Keratinocyte (primary cell): ENCODE results near the gene NKIRAS1. TPM values are rescaled to one million over a fixed set of nuclear protein-coding genes. Genes with fewer than 3 reads are reported as not detected.

Experiments used
- DNase-seq: peaks from one replicate; pipeline ENCODE4 v3.0.0-alpha.2; 2011; ENCODE audit warnings: low read depth, missing footprints, low spot score
- FAIRE-seq: peaks from 2 replicates; lab custom pipeline; 2011; peaks lifted over from hg19 to GRCh38; lab: Jason Lieb, UNC
- H2AFZ ChIP-seq: 2 replicates; pipeline ENCODE4 v1.6.0; 2012; ENCODE audit warnings: low read length, control low read depth, inconsistent platforms; ENCODE audit not compliant: control insufficient read depth
- H3K27ac ChIP-seq: 2 replicates; pipeline ENCODE4 v1.5.1; 2011; ENCODE audit warnings: low read length; ENCODE audit not compliant: control insufficient read depth, insufficient read depth
- H3K27me3 ChIP-seq: 3 replicates; pipeline ENCODE4 v1.6.0; 2011; ENCODE audit warnings: low read length; ENCODE audit not compliant: control insufficient read depth, insufficient read depth; ENCODE audit errors: extremely low read depth
- H3K36me3 ChIP-seq, 2 experiments: 2 replicates in 1 of 2; 3 replicates in 1 of 2; pipeline ENCODE4 v1.5.1; 2011; ENCODE audit warnings: low read length in 2 of 2, mild to moderate bottlenecking in 1 of 2; ENCODE audit not compliant: control insufficient read depth in 2 of 2, insufficient read depth in 2 of 2; ENCODE audit errors: extremely low read depth in 1 of 2
- H3K4me1 ChIP-seq: 3 replicates; pipeline ENCODE4 v1.5.1; 2011; ENCODE audit warnings: low read length; ENCODE audit not compliant: control insufficient read depth, insufficient read depth; ENCODE audit errors: extremely low read depth
- H3K4me2 ChIP-seq: 3 replicates; pipeline ENCODE4 v1.6.0; 2011; ENCODE audit warnings: low read depth, low read length; ENCODE audit not compliant: control insufficient read depth, insufficient read depth; ENCODE audit errors: extremely low read depth
- H3K4me3 ChIP-seq, 3 experiments: fragments of 200-600 bp in 1 of 3; sonication (generic) in 1 of 3; 2 replicates in 2 of 3; 3 replicates in 1 of 3; pipeline ENCODE4 v1.5.1; 2011 to 2016; ENCODE audit warnings: low read length in 3 of 3, mild to moderate bottlenecking in 3 of 3, control low read depth in 2 of 3, inconsistent platforms in 1 of 3, low read depth in 1 of 3, mixed read lengths in 1 of 3, mixed run types in 1 of 3, moderate library complexity in 1 of 3; ENCODE audit not compliant: control insufficient read depth in 2 of 3, insufficient read depth in 2 of 3; ENCODE audit errors: extremely low read depth in 1 of 3
- H3K79me2 ChIP-seq: 2 replicates; pipeline ENCODE4 v1.6.0; 2012; ENCODE audit warnings: low read length; ENCODE audit not compliant: control insufficient read depth, insufficient read depth
- H3K9ac ChIP-seq: 3 replicates; pipeline ENCODE4 v1.6.0; 2011; ENCODE audit warnings: low read length; ENCODE audit not compliant: control insufficient read depth, insufficient read depth; ENCODE audit errors: extremely low read depth
- H3K9me1 ChIP-seq: 3 replicates; pipeline ENCODE4 v1.6.0; 2011; ENCODE audit warnings: low read length; ENCODE audit not compliant: control insufficient read depth, insufficient read depth; ENCODE audit errors: extremely low read depth
- H3K9me3 ChIP-seq: 2 replicates; pipeline ENCODE4 v1.5.1; 2012; ENCODE audit warnings: low read depth, low read length; ENCODE audit not compliant: control insufficient read depth
- H4K20me1 ChIP-seq: 3 replicates; pipeline ENCODE4 v1.6.0; 2011; ENCODE audit warnings: low read length; ENCODE audit not compliant: control insufficient read depth, insufficient read depth; ENCODE audit errors: extremely low read depth
- EZH2 ChIP-seq: IDR thresholded peaks from one replicate; pipeline ENCODE4 v1.6.1; 2012; ENCODE audit warnings: inconsistent platforms, mild to moderate bottlenecking, low read length, moderate library complexity
- dilution Hi-C: fragments of 300-500 bp; cut with MboI; formaldehyde crosslinking; loops from one replicate; pipeline ENCODE4 v1.7.0; 2020; ENCODE audit warnings: low sequenced_read_pairs; ENCODE audit not compliant: extremely low pct_ligation_motif_present
- polyA plus RNA-seq, 5 experiments: library from polyadenylated mRNA; depleted of rRNA in 3 of 5; stranded (reverse) in 3 of 5; stranded (forward) in 1 of 5; unstranded in 1 of 5; fragments of >200 nt; gene quantifications; 1 replicate in 1 of 5; 2 replicates in 3 of 5; 3 replicates in 1 of 5; pipeline versions ENCODE4 v1.2.1 to v1.2.3, GENCODE V29; 2011 to 2012; ENCODE audit warnings: missing spikeins in 2 of 5, low read depth in 1 of 5, low replicate concordance in 1 of 5
- TF ChIP-seq, protein P1 (sequence below), 3 experiments: IDR thresholded peaks in 1 of 3; conservative IDR thresholded peaks in 1 of 3; optimal IDR thresholded peaks in 1 of 3; 2 replicates in 2 of 3; 3 replicates in 1 of 3; pipeline versions ENCODE3 to v1.5.1; 2011; ENCODE audit warnings: low read length in 3 of 3, mild to moderate bottlenecking in 3 of 3, moderate library complexity in 2 of 3, control low read depth in 1 of 3, inconsistent platforms in 1 of 3; ENCODE audit not compliant: insufficient read depth in 2 of 3; ENCODE audit errors: extremely low read depth in 1 of 3

Gene NKIRAS1
- polyA plus RNA-seq, 1 donor (not counting 4 experiments of a cell fraction or from before 2014, with no cell fraction given): 10.7 TPM

DNA sequence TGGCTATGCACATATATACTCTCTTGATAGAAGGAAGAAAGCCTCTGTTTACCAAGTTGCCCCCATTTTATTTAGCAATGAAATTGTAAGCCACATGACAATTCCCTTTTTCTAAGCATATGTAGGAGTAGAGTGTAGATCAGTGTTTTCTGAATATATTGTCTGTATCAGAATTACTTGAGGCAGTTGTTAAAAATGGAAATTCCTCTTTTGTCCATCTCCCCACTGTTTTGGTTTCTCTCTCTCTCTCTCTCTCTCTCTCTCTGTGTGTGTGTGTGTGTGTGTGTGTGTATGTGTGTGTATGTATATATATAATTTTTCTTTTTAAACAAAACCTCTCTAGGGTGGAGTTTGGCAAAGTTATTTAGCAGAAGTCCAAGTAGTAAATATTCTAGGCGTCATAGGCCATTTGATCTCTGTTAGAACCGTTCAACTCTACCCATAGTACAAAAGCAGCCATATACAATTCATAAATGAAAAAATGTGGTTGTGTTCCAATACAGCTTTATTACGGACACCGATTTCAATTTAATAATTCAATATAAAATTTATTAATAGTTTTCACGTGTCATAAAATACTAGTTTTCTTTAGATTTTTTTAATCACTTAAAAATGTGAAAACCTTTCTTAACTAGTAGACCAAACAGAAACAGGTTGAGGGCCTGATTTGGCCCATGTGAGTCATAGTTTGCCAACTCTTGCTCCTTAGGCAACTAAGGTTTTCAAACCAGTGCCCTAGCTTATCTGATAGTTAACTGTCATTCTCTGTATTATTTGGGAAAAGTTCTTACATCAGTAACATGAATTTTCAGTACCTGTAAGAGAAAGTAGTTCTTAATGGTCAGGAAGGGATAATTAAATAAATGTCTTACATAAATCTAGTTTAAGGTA is 71.2 kb downstream of the NKIRAS1 start:
- H3K36me3 ChIP-seq: no peaks in the 10 kb centered on the region
- no peaks in the 10 kb centered on the region for H3K4me1 ChIP-seq
- H3K9me1 ChIP-seq: no peaks in the 10 kb centered on the region
- H3K27ac ChIP-seq: no peak overlapping the region
- FAIRE-seq (no peak), DNase-seq (no peak)
- H3K4me3 ChIP-seq: no peak overlapping the region
- peaks cover 63% of the 10 kb centered on the region for H3K79me2 ChIP-seq
- H2AFZ ChIP-seq: no peak overlapping the region
- dilution Hi-C loops: no loop called here
- no peaks in the 10 kb centered on the region for H3K27me3 ChIP-seq
- TF ChIP-seq, protein P1, sequence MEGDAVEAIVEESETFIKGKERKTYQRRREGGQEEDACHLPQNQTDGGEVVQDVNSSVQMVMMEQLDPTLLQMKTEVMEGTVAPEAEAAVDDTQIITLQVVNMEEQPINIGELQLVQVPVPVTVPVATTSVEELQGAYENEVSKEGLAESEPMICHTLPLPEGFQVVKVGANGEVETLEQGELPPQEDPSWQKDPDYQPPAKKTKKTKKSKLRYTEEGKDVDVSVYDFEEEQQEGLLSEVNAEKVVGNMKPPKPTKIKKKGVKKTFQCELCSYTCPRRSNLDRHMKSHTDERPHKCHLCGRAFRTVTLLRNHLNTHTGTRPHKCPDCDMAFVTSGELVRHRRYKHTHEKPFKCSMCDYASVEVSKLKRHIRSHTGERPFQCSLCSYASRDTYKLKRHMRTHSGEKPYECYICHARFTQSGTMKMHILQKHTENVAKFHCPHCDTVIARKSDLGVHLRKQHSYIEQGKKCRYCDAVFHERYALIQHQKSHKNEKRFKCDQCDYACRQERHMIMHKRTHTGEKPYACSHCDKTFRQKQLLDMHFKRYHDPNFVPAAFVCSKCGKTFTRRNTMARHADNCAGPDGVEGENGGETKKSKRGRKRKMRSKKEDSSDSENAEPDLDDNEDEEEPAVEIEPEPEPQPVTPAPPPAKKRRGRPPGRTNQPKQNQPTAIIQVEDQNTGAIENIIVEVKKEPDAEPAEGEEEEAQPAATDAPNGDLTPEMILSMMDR (optimal IDR thresholded peaks at IDR 0.05 in 1 of 3, IDR thresholded peaks at IDR 0.05 in 1 of 3, conservative IDR thresholded peaks at IDR 0.05 in 1 of 3; ENCODE audit: extremely low read depth in 1 of 3, insufficient read depth in 2 of 3, low read length in 3 of 3): no peak
- TF ChIP-seq EZH2: no peak
- H3K9ac ChIP-seq: no peak overlapping the region
- no peak overlapping the region for H3K4me2 ChIP-seq
- H4K20me1 ChIP-seq: no peaks in the 10 kb centered on the region
- no peaks in the 10 kb centered on the region for H3K9me3 ChIP-seq

DNA sequence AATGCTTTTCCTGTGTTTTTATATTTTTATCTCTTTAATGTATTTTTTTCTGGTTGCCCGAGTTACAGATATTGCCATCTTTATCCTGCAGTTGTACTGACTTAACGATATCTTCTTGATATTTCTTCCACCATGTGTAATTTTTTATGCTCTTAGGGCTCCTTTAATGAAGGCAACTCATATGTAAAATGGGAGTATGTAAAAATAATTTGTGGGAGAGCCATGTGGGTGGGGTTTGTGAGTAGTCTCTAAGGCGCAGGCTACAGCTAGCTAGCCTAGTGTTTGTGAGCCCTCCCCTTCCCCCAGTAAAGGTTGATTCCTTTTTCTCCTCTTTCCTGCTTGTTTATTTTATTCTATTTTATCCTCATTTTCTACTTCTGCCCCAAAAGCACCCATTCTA is 72.9 kb downstream of the NKIRAS1 start:
- no peak for TF ChIP-seq EZH2
- TF ChIP-seq, protein P1 (optimal IDR thresholded peaks at IDR 0.05 in 1 of 3, IDR thresholded peaks at IDR 0.05 in 1 of 3, conservative IDR thresholded peaks at IDR 0.05 in 1 of 3; ENCODE audit: extremely low read depth in 1 of 3, insufficient read depth in 2 of 3, low read length in 3 of 3): no peak
- Histone ChIP-seq H3K9ac (no peak overlapping the region), H3K4me3 (no peak overlapping the region), H3K9me1 (no peaks in the 10 kb centered on the region), H3K9me3 (no peaks in the 10 kb centered on the region), H3K27me3 (no peaks in the 10 kb centered on the region), H3K4me1 (no peaks in the 10 kb centered on the region), H3K79me2 (peaks cover 60% of the 10 kb centered on the region), H3K36me3 (no peaks in the 10 kb centered on the region), H3K27ac (no peak overlapping the region), H3K4me2 (no peak overlapping the region), H2AFZ (no peak overlapping the region), H4K20me1 (no peaks in the 10 kb centered on the region)
- DNase-seq (no peak), FAIRE-seq (no peak)
- dilution Hi-C loops: no loop called here

Other genes starting within 250 kb of the NKIRAS1 start
- gene UBE2E1, start 111.0 kb downstream of the NKIRAS1 start, polyA plus RNA-seq: 87.7 to 205 TPM (median 150 TPM) in 3 replicates
- 3,052 to 3,406 TPM (median 3,375 TPM) in 3 replicates for gene RPL15, start 142 bp upstream of the NKIRAS1 start, polyA plus RNA-seq
- gene NR1D2, start 28.3 kb upstream of the NKIRAS1 start, polyA plus RNA-seq: 3.8 to 10.3 TPM (median 8.7 TPM) in 3 replicates